Medulla oblongata (tissue), 1 donor: ENCODE measurements around the gene FAM53B.
"Not testable (repeated sequence)": the region's sequence is repeated elsewhere in the genome, so short reads cannot be mapped to it uniquely, and the experiment has no call there.

ENCODE experiments used
- DNase-seq: peaks from one replicate; pipeline ENCODE4 v3.0.0-alpha.2; 2015; ENCODE audit errors: extremely low spot score

FAM53B gene

GRCh38 chr10:124612611-124613498 lies 131.3 kb downstream of the FAM53B start:
- no peak for DNase-seq

- DNase-seq, result no peak
These were observed 132.4 kb downstream of the FAM53B start for GRCh38 chr10:124611738-124612137.

GRCh38 chr10:124610851-124611250 lies 133.3 kb downstream of the FAM53B start:
- DNase-seq, result not testable (repeated sequence)

- not testable (repeated sequence) for DNase-seq
These were observed 134.0 kb downstream of the FAM53B start for GRCh38 chr10:124610186-124610585.

GRCh38 chr10:124609698-124610097 lies 134.5 kb downstream of the FAM53B start:
- DNase-seq, result no peak

GRCh38 chr10:124608093-124608721 lies 136.0 kb downstream of the FAM53B start:
- no peak for DNase-seq

- DNase-seq, result no peak
These were observed 136.5 kb downstream of the FAM53B start for GRCh38 chr10:124607693-124608092.

- no peak for DNase-seq
These were observed 137.4 kb downstream of the FAM53B start for GRCh38 chr10:124606822-124607221.

- DNase-seq, result no peak
These were observed 138.0 kb downstream of the FAM53B start for GRCh38 chr10:124605856-124606812.

GRCh38 chr10:124605481-124605855 lies 138.7 kb downstream of the FAM53B start:
- DNase-seq, result no peak

- DNase-seq, result peak; percentile 91
These were observed 139.2 kb downstream of the FAM53B start for GRCh38 chr10:124605001-124605370.

- DNase-seq, result peak; percentile 61
These were observed 139.8 kb downstream of the FAM53B start for GRCh38 chr10:124604214-124605000.

GRCh38 chr10:124603376-124604213 lies 140.6 kb downstream of the FAM53B start:
- no peak for DNase-seq

GRCh38 chr10:124602646-124603365 lies 141.4 kb downstream of the FAM53B start:
- DNase-seq, result no peak

GRCh38 chr10:124602121-124602561 lies 142.0 kb downstream of the FAM53B start:
- no peak for DNase-seq

- DNase-seq, result no peak
These were observed 142.6 kb downstream of the FAM53B start for GRCh38 chr10:124601431-124602120.

GRCh38 chr10:124601016-124601415 lies 143.2 kb downstream of the FAM53B start:
- no peak for DNase-seq

GRCh38 chr10:124600051-124600880 lies 143.9 kb downstream of the FAM53B start:
- DNase-seq, result no peak
